IMR-90 (cell line): ENCODE measurements around the gene MALRD1. TPM values are rescaled to one million over a fixed set of nuclear protein-coding genes. Genes with fewer than 3 reads are reported as not detected.

Experiments
- ATAC-seq: fragments of 200-7000 bp; cut with Tn5 transposase; 2 replicates; pipeline ENCODE4 v1.9.1; 2020; ENCODE audit warnings: low read depth, mild to moderate bottlenecking, moderate library complexity
- BruUV-seq: library from RNA; stranded (reverse); fragments of 400-500 nt; replicated peaks from 2 replicates; lab custom pipeline; 2021; lab: Mats Ljungman, UMichigan
- CTCF ChIA-PET: fragments of 300-600 bp; formaldehyde crosslinking; extraction: SDS; loops from one replicate; lab custom pipeline; 2021; ENCODE audit warnings: antibody characterized with exemption; lab: Yijun Ruan, JAX
- POLR2A ChIA-PET: fragments of 300-600 bp; sonication (Branson Sonifier 250); formaldehyde crosslinking; loops from one replicate; lab custom pipeline; 2022; ENCODE audit warnings: antibody characterized with exemption; ENCODE audit not compliant: unreplicated experiment; lab: Charles Lee
- DNase-seq: peaks from one replicate; pipeline ENCODE4 v3.0.0; 2013
- H2AFZ ChIP-seq: replicated peaks from 2 replicates; pipeline ENCODE3; 2013; ENCODE audit warnings: low read length, mild to moderate bottlenecking; ENCODE audit not compliant: poor library complexity
- H2AK5ac ChIP-seq: 2 replicates; pipeline ENCODE4 v1.6.1; 2013; ENCODE audit warnings: low read depth, low read length, inconsistent platforms
- H2AK9ac ChIP-seq: replicated peaks from 2 replicates; pipeline ENCODE3; 2013; ENCODE audit warnings: mild to moderate bottlenecking, low read depth, low read length, moderate library complexity; ENCODE audit not compliant: poor library complexity
- H2BK120ac ChIP-seq: 2 replicates; pipeline ENCODE4 v1.6.1; 2013; ENCODE audit warnings: low read depth, low read length, inconsistent platforms
- H2BK15ac ChIP-seq: 3 replicates; pipeline ENCODE4 v1.6.1; 2013; ENCODE audit warnings: low read depth, low read length, inconsistent platforms
- H2BK20ac ChIP-seq: 2 replicates; pipeline ENCODE4 v1.6.1; 2013; ENCODE audit warnings: low read depth, mild to moderate bottlenecking, inconsistent platforms, low read length, moderate library complexity
- H2BK5ac ChIP-seq: 2 replicates; pipeline ENCODE4 v1.6.1; 2013; ENCODE audit warnings: mild to moderate bottlenecking, low read depth, low read length, inconsistent platforms; ENCODE audit not compliant: poor library complexity, severe bottlenecking
- H3K14ac ChIP-seq: replicated peaks from 2 replicates; pipeline ENCODE4 v1.6.1; 2013; ENCODE audit warnings: low read depth, low read length, inconsistent platforms
- H3K18ac ChIP-seq: 2 replicates; pipeline ENCODE4 v1.6.1; 2013; ENCODE audit warnings: low read depth, low read length, control low read depth
- H3K23ac ChIP-seq: 2 replicates; pipeline ENCODE4 v1.6.1; 2013; ENCODE audit warnings: low read depth, low read length, inconsistent platforms
- H3K27ac ChIP-seq: 2 replicates; pipeline ENCODE4 v1.5.1; 2013; ENCODE audit warnings: mild to moderate bottlenecking, control low read depth, low read length; ENCODE audit not compliant: insufficient read depth
- H3K27me3 ChIP-seq: 2 replicates; pipeline ENCODE4 v1.6.1; 2013; ENCODE audit warnings: low read length; ENCODE audit not compliant: control insufficient read depth, insufficient read depth
- H3K36me3 ChIP-seq: 2 replicates; pipeline ENCODE4 v1.6.1; 2013; ENCODE audit warnings: low read length, mixed read lengths; ENCODE audit not compliant: control insufficient read depth, insufficient read depth
- H3K4ac ChIP-seq: 2 replicates; pipeline ENCODE4 v1.6.1; 2013; ENCODE audit warnings: low read depth, low read length, inconsistent platforms
- H3K4me1 ChIP-seq: 2 replicates; pipeline ENCODE4 v1.6.1; 2013; ENCODE audit warnings: low read length, mixed read lengths; ENCODE audit not compliant: control insufficient read depth, insufficient read depth
- H3K4me2 ChIP-seq: 2 replicates; pipeline ENCODE4 v1.6.1; 2013; ENCODE audit warnings: low read depth, mild to moderate bottlenecking, control low read depth, low read length, moderate library complexity
- H3K4me3 ChIP-seq: 2 replicates; pipeline ENCODE4 v1.5.1; 2013; ENCODE audit warnings: low read depth, mild to moderate bottlenecking, control low read depth, low read length, moderate library complexity; ENCODE audit not compliant: insufficient read depth
- H3K56ac ChIP-seq: 2 replicates; pipeline ENCODE4 v1.6.1; 2013; ENCODE audit warnings: low read length, inconsistent platforms; ENCODE audit not compliant: insufficient read depth; ENCODE audit errors: extremely low read depth
- H3K79me1 ChIP-seq, 2 experiments: 2 replicates each; pipeline ENCODE4 v1.6.1; 2013; ENCODE audit warnings: low read length in 2 of 2, inconsistent platforms in 1 of 2, low read depth in 1 of 2
- H3K9ac ChIP-seq: 2 replicates; pipeline ENCODE4 v1.6.1; 2013; ENCODE audit warnings: low read depth, low read length, control low read depth
- H3K9me1 ChIP-seq: 2 replicates; pipeline ENCODE4 v1.6.1; 2013; ENCODE audit warnings: low read length, inconsistent platforms; ENCODE audit not compliant: insufficient read depth
- H3K9me3 ChIP-seq: 2 replicates; pipeline ENCODE4 v1.6.1; 2013; ENCODE audit warnings: low read length; ENCODE audit not compliant: control insufficient read depth, insufficient read depth
- H4K20me1 ChIP-seq: 2 replicates; pipeline ENCODE4 v1.6.1; 2013; ENCODE audit warnings: low read length, inconsistent platforms; ENCODE audit not compliant: insufficient read depth
- H4K5ac ChIP-seq: 2 replicates; pipeline ENCODE4 v1.6.1; 2013; ENCODE audit warnings: mild to moderate bottlenecking, low read depth, low read length, control low read depth
- H4K8ac ChIP-seq, 2 experiments: 2 replicates each; pipeline ENCODE4 v1.6.1; 2013; ENCODE audit warnings: low read depth in 2 of 2, low read length in 2 of 2, control low read depth in 1 of 2, inconsistent platforms in 1 of 2
- H4K91ac ChIP-seq: 2 replicates; pipeline ENCODE4 v1.6.1; 2013; ENCODE audit warnings: low read depth, low read length, inconsistent platforms; ENCODE audit not compliant: insufficient read depth
- BHLHE40 ChIP-seq: fragments of 150-350 bp; IDR thresholded peaks from 2 replicates; pipeline ENCODE4 v1.6.1; 2016; ENCODE audit warnings: mild to moderate bottlenecking, low read depth, low read length
- CEBPB ChIP-seq: IDR thresholded peaks from 2 replicates; pipeline ENCODE4 v1.6.1; 2012; ENCODE audit warnings: low read depth, low read length, improper control_type of control experiment
- CHD1 ChIP-seq: IDR thresholded peaks from 2 replicates; pipeline ENCODE4 v1.6.1; 2012; ENCODE audit warnings: low read depth, low read length, improper control_type of control experiment
- FOS ChIP-seq: fragments of 150-350 bp; IDR thresholded peaks from 2 replicates; pipeline ENCODE4 v1.6.1; 2016; ENCODE audit warnings: low read depth, low read length
- MAFK ChIP-seq: IDR thresholded peaks from 2 replicates; pipeline ENCODE4 v1.6.1; 2012; ENCODE audit warnings: low read depth, low read length, improper control_type of control experiment
- MAZ ChIP-seq: IDR thresholded peaks from 2 replicates; pipeline ENCODE4 v1.6.1; 2012; ENCODE audit warnings: low read depth, mild to moderate bottlenecking, low read length, improper control_type of control experiment, moderate library complexity, borderline replicate concordance
- MXI1 ChIP-seq: IDR thresholded peaks from 2 replicates; pipeline ENCODE4 v1.6.1; 2012; ENCODE audit warnings: low read depth, mild to moderate bottlenecking, low read length, moderate library complexity, borderline replicate concordance
- NFE2L2 ChIP-seq: fragments of 150-350 bp; IDR thresholded peaks from 2 replicates; pipeline ENCODE4 v1.6.1; 2016; ENCODE audit warnings: low read depth, mild to moderate bottlenecking, low read length
- POLR2A ChIP-seq: IDR thresholded peaks from 2 replicates; pipeline ENCODE4 v1.6.1; 2012; ENCODE audit warnings: mild to moderate bottlenecking, low read depth, low read length
- RAD21 ChIP-seq: IDR thresholded peaks from 2 replicates; pipeline ENCODE4 v1.6.1; 2012; ENCODE audit warnings: low read length, improper control_type of control experiment
- RCOR1 ChIP-seq: IDR thresholded peaks from 2 replicates; pipeline ENCODE4 v1.6.1; 2012; ENCODE audit warnings: mild to moderate bottlenecking, low read length, improper control_type of control experiment; ENCODE audit not compliant: insufficient replicate concordance
- RFX5 ChIP-seq: IDR thresholded peaks from 2 replicates; pipeline ENCODE4 v1.8.0; 2012; ENCODE audit warnings: low read depth, mild to moderate bottlenecking, low read length, moderate library complexity
- SMC3 ChIP-seq: fragments of 150-350 bp; IDR thresholded peaks from 2 replicates; pipeline ENCODE4 v1.6.1; 2016; ENCODE audit warnings: low read depth, mild to moderate bottlenecking, antibody characterized with exemption, low read length, moderate library complexity
- dilution Hi-C: fragments of 300-500 bp; cut with HindIII; formaldehyde crosslinking; loops from one replicate; pipeline ENCODE4 v1.14.3; 2018; ENCODE audit warnings: low sequenced_read_pairs; ENCODE audit not compliant: unreplicated experiment
- in situ Hi-C: fragments of 300-500 bp; cut with MboI; formaldehyde crosslinking; loops from 3 replicates; pipeline ENCODE4 v1.14.3; 2019; ENCODE audit warnings: low sequenced_read_pairs, inconsistent platforms, mixed read lengths
- intact Hi-C: fragments of 100-400 bp; cut with micrococcal nuclease; formaldehyde crosslinking; loops from 2 replicates; pipeline ENCODE4 v1.10.0; 2022
- polyA plus RNA-seq, 3 experiments: library from polyadenylated mRNA; depleted of rRNA; stranded (reverse); fragments of >200 nt; gene quantifications; 2 replicates each; pipeline ENCODE4 v1.2.3, GENCODE V29; 2012; ENCODE audit warnings: low replicate concordance in 1 of 3
- total RNA-seq: library from RNA; depleted of rRNA; stranded (reverse); fragments of >200 nt; gene quantifications from 2 replicates; pipeline ENCODE4 v1.2.3, GENCODE V29; 2012
- TF ChIP-seq, protein P1 (sequence below): conservative IDR thresholded peaks from 2 replicates; pipeline ENCODE4 v1.5.1; 2012; ENCODE audit warnings: mild to moderate bottlenecking, low read depth, low read length, improper control_type of control experiment
- TF ChIP-seq, protein P2 (sequence below): fragments of 150-350 bp; IDR thresholded peaks from 2 replicates; pipeline ENCODE4 v1.6.1; 2017; ENCODE audit warnings: mild to moderate bottlenecking, antibody characterized with exemption, low read length, low read depth
- TF ChIP-seq, protein P3 (sequence below): fragments of 150-350 bp; IDR thresholded peaks from 2 replicates; pipeline ENCODE4 v1.6.1; 2016; ENCODE audit warnings: low read depth, mild to moderate bottlenecking, low read length, moderate library complexity, borderline replicate concordance

The MALRD1 gene
- total and polyA plus RNA-seq, 2 of the 4 experiments (the other 2 are of a cell fraction) = 0.34 to 1.1 TPM

DNA sequence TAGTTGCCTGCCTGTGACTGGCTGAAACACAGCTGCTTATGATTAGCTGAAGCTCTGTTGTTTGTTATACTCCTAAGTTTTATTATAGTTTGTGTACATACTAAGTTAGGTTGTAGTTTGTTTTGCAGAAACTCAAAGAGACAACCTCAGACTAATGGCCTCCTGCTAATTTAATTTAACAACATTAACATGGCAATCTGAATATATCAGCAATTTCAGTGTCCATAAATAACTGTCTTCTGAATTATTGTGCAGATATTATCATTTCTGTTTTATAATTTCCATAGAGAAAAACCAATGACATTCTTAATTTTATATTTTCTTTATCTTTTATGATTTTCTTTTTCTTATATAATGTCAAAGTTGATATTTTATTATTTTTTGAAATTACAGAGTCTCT lies 469.5 kb downstream of the MALRD1 start:
- Histone ChIP-seq H2AK5ac (no peak overlapping the region), H4K20me1 (no peaks in the 10 kb centered on the region), H4K8ac (no peak overlapping the region), H3K4me1 (no peaks in the 10 kb centered on the region), H3K23ac (no peak overlapping the region), H3K36me3 (no peaks in the 10 kb centered on the region), H3K79me1 (no peaks in the 10 kb centered on the region), H4K91ac (no peak overlapping the region), H2BK15ac (no peak overlapping the region), H3K9ac (no peak overlapping the region), H2BK20ac (no peak overlapping the region), H2BK5ac (no peak overlapping the region), H3K56ac (no peak overlapping the region), H2AK9ac (no peak overlapping the region), H2AFZ (no peak overlapping the region), H3K18ac (no peak overlapping the region), H3K4me3 (no peak overlapping the region), H3K4me2 (no peak overlapping the region), H3K9me1 (no peaks in the 10 kb centered on the region), H3K27me3 (no peaks in the 10 kb centered on the region), H2BK120ac (no peak overlapping the region), H3K27ac (no peak overlapping the region), H4K5ac (no peak overlapping the region), H3K9me3 (no peaks in the 10 kb centered on the region), H3K4ac (no peak overlapping the region), H3K14ac (no peak overlapping the region)
- DNase-seq (no peak), ATAC-seq (no peak)
- ChIA-PET POLR2A (no interaction called here), CTCF (no interaction called here)
- TF ChIP-seq MAZ (no peak), FOS (no peak), MAFK (no peak), MXI1 (no peak), RFX5 (no peak), RCOR1 (no peak), CEBPB (no peak), SMC3 (no peak), NFE2L2 (no peak), RAD21 (no peak), BHLHE40 (no peak), POLR2A (no peak), CHD1 (no peak)
- TF ChIP-seq, protein P1, sequence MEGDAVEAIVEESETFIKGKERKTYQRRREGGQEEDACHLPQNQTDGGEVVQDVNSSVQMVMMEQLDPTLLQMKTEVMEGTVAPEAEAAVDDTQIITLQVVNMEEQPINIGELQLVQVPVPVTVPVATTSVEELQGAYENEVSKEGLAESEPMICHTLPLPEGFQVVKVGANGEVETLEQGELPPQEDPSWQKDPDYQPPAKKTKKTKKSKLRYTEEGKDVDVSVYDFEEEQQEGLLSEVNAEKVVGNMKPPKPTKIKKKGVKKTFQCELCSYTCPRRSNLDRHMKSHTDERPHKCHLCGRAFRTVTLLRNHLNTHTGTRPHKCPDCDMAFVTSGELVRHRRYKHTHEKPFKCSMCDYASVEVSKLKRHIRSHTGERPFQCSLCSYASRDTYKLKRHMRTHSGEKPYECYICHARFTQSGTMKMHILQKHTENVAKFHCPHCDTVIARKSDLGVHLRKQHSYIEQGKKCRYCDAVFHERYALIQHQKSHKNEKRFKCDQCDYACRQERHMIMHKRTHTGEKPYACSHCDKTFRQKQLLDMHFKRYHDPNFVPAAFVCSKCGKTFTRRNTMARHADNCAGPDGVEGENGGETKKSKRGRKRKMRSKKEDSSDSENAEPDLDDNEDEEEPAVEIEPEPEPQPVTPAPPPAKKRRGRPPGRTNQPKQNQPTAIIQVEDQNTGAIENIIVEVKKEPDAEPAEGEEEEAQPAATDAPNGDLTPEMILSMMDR = no peak
- TF ChIP-seq, protein P2, sequence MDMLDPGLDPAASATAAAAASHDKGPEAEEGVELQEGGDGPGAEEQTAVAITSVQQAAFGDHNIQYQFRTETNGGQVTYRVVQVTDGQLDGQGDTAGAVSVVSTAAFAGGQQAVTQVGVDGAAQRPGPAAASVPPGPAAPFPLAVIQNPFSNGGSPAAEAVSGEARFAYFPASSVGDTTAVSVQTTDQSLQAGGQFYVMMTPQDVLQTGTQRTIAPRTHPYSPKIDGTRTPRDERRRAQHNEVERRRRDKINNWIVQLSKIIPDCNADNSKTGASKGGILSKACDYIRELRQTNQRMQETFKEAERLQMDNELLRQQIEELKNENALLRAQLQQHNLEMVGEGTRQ = no peak
- TF ChIP-seq, protein P3, sequence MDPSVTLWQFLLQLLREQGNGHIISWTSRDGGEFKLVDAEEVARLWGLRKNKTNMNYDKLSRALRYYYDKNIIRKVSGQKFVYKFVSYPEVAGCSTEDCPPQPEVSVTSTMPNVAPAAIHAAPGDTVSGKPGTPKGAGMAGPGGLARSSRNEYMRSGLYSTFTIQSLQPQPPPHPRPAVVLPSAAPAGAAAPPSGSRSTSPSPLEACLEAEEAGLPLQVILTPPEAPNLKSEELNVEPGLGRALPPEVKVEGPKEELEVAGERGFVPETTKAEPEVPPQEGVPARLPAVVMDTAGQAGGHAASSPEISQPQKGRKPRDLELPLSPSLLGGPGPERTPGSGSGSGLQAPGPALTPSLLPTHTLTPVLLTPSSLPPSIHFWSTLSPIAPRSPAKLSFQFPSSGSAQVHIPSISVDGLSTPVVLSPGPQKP = no peak
- dilution Hi-C loops (no loop called here), in situ Hi-C loops (no loop called here), intact Hi-C loops (no loop called here)
- no TSS peak for BruUV-seq
